GM23338 (cell line): ENCODE results near the gene NECAB3.

ENCODE experiments used
- CTCF ChIP-seq, 2 experiments: fragments of 200-600 bp in 1 of 2; sonication (generic) in 1 of 2; conservative IDR thresholded peaks; 2 replicates each; pipeline versions ENCODE4 v1.5.1 to v1.6.1; 2016 to 2017; ENCODE audit warnings: antibody characterized with exemption in 2 of 2, low read depth in 2 of 2, mild to moderate bottlenecking in 2 of 2, moderate library complexity in 1 of 2
- EZH2 ChIP-seq: fragments of 200-600 bp; sonication (generic); IDR thresholded peaks from one replicate; pipeline ENCODE4 v1.8.0; 2017; ENCODE audit warnings: antibody characterized with exemption, mild to moderate bottlenecking, low read depth; ENCODE audit not compliant: unreplicated experiment
- POLR2AphosphoS5 ChIP-seq: IDR thresholded peaks from 2 replicates; pipeline ENCODE4 v1.6.1; 2016; ENCODE audit warnings: antibody characterized with exemption, low read depth
- REST ChIP-seq: IDR thresholded peaks from one replicate; pipeline ENCODE4 v1.6.1; 2018; ENCODE audit warnings: antibody characterized with exemption; ENCODE audit not compliant: unreplicated experiment

- TF ChIP-seq CTCF (conservative IDR thresholded peaks at IDR 0.05; ENCODE audit: low read depth in 2 of 2) (no peak), REST (no peak), EZH2 (no peak), POLR2AphosphoS5 (no peak)
Measured at GRCh38 chr20:33609504-33609903, 64.7 kb downstream of the NECAB3 start.
